Measurements from ENCODE around the gene RAB5B. TPM values are rescaled to one million over a fixed set of nuclear protein-coding genes. Genes with fewer than 3 reads are reported as not detected.

RAB5B gene
- total RNA-seq, 1 experiment from 2014 or later = 48.4 TPM

DNA sequence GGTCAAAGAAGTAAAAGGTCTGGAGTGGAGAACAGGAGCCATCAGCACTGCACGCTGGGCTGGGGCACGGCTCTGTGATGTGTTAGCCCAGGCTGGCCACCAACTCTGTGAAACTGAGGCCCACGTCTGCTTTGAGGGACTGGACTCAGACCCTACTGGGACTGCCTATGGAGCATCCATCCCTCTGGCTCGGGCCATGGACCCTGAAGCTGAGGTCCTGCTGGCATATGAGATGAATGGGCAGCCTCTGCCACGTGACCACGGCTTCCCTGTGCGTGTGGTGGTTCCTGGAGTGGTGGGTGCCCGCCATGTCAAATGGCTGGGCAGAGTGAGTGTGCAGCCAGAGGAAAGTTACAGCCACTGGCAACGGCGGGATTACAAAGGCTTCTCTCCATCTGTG lies 30.3 kb downstream of the RAB5B start:
- H3K27ac Mint-ChIP-seq = peak overlapping the region in 2 of 3 experiments; percentile 2 to 69; a peak in 2 of 7 replicates
- H2AK5ac ChIP-seq (ENCODE audit: insufficient read length, low read length) = no peak overlapping the region
- TF ChIP-seq, protein P1, sequence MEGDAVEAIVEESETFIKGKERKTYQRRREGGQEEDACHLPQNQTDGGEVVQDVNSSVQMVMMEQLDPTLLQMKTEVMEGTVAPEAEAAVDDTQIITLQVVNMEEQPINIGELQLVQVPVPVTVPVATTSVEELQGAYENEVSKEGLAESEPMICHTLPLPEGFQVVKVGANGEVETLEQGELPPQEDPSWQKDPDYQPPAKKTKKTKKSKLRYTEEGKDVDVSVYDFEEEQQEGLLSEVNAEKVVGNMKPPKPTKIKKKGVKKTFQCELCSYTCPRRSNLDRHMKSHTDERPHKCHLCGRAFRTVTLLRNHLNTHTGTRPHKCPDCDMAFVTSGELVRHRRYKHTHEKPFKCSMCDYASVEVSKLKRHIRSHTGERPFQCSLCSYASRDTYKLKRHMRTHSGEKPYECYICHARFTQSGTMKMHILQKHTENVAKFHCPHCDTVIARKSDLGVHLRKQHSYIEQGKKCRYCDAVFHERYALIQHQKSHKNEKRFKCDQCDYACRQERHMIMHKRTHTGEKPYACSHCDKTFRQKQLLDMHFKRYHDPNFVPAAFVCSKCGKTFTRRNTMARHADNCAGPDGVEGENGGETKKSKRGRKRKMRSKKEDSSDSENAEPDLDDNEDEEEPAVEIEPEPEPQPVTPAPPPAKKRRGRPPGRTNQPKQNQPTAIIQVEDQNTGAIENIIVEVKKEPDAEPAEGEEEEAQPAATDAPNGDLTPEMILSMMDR (conservative IDR thresholded peaks at IDR 0.05) = no peak
- H4K5ac ChIP-seq (ENCODE audit: insufficient read length, low read depth, low read length) = no peak overlapping the region
- H3K27me3 Mint-ChIP-seq (ENCODE audit: low read depth) = no peaks in the 10 kb centered on the region
- H2BK120ac ChIP-seq (ENCODE audit: low read depth, low read length, poor library complexity, severe bottlenecking) = no peak overlapping the region
- H2BK20ac ChIP-seq (ENCODE audit: low read depth, low read length, poor library complexity, severe bottlenecking) = no peak overlapping the region
- H3K4me1 Mint-ChIP-seq = peaks cover 10 to 20% of the 10 kb centered on the region in 2 experiments
- H2BK15ac ChIP-seq (ENCODE audit: low read depth, low read length) = no peak overlapping the region
- H3K14ac ChIP-seq (ENCODE audit: insufficient read depth, low read length) = no peak overlapping the region
- H3K9me3 ChIP-seq (ENCODE audit: control insufficient read depth, low read depth, low read length) = no peaks in the 10 kb centered on the region
- no peak overlapping the region for H3K4me2 ChIP-seq (ENCODE audit: insufficient read depth, insufficient read length, low read length)
- H3K4me3 Mint-ChIP-seq = no peak overlapping the region
- H3K36me3 Mint-ChIP-seq (ENCODE audit: insufficient read depth in 1 of 3, low read depth in 3 of 3) = peaks cover 21 to 46% (median 40%) of the 10 kb centered on the region in 3 experiments
- H4K91ac ChIP-seq (ENCODE audit: insufficient read length, low read depth, low read length) = no peak overlapping the region
- H3K4ac ChIP-seq (ENCODE audit: low read depth, low read length) = no peak overlapping the region
- no peak for DNase-seq
- H3T11ph ChIP-seq (ENCODE audit: low read length) = no peak overlapping the region
- no peaks in the 10 kb centered on the region for H3K9me3 Mint-ChIP-seq
- no peak overlapping the region for H3K23ac ChIP-seq (ENCODE audit: insufficient read length, low read depth, low read length)
- no peak overlapping the region for H3K27ac ChIP-seq (ENCODE audit: insufficient read length, low read depth, low read length)
- no peaks in the 10 kb centered on the region for H3K27me3 ChIP-seq (ENCODE audit: insufficient read depth, low read length)
- no peaks in the 10 kb centered on the region for H3K79me2 ChIP-seq (ENCODE audit: insufficient read depth, low read length)
- H3K56ac ChIP-seq (ENCODE audit: insufficient read length, low read depth, low read length) = no peak overlapping the region
- no CpG with 5 or more reads among the region's 10 CpGs for WGBS (ENCODE audit: extremely low coverage, insufficient read length, low lambda C conversion rate)
- H2BK5ac ChIP-seq (ENCODE audit: insufficient read length, low read length) = no peak overlapping the region
- no peak overlapping the region for H2AFZ ChIP-seq (ENCODE audit: low read length)
- no peaks in the 10 kb centered on the region for H4K20me1 ChIP-seq (ENCODE audit: control insufficient read depth, insufficient read depth, insufficient read length)
- H3K9ac ChIP-seq (ENCODE audit: extremely low read depth, insufficient read length, low read length) = no peak overlapping the region
- no peaks in the 10 kb centered on the region for H3K79me1 ChIP-seq (ENCODE audit: insufficient read depth, low read depth, low read length, poor library complexity, severe bottlenecking)
- H3K18ac ChIP-seq (ENCODE audit: insufficient read length, low read depth, low read length) = no peak overlapping the region
- H2BK12ac ChIP-seq (ENCODE audit: insufficient read length, low read depth, low read length) = no peak overlapping the region
- H3K23me2 ChIP-seq (ENCODE audit: insufficient read length, low read depth, low read length, poor library complexity, severe bottlenecking) = peaks cover 7% of the 10 kb centered on the region
- no peak overlapping the region for H4K8ac ChIP-seq (replicated peaks; ENCODE audit: insufficient read length, low read depth, low read length)
- H3K4me1 ChIP-seq (ENCODE audit: insufficient read depth, low read length) = no peaks in the 10 kb centered on the region
